Stimulated activated CD4-positive, alpha-beta T cell treated with anti-CD3 and anti-CD28 coated beads, Interleukin-2, amount 100 ng/mL, for 4 hours (primary cell): ENCODE measurements around the gene ZNF638.

Experiments used
- DNase-seq: peaks from one replicate; pipeline ENCODE4 v3.0.0-alpha.2; 2020; ENCODE audit warnings: low read depth

ZNF638 gene

DNA sequence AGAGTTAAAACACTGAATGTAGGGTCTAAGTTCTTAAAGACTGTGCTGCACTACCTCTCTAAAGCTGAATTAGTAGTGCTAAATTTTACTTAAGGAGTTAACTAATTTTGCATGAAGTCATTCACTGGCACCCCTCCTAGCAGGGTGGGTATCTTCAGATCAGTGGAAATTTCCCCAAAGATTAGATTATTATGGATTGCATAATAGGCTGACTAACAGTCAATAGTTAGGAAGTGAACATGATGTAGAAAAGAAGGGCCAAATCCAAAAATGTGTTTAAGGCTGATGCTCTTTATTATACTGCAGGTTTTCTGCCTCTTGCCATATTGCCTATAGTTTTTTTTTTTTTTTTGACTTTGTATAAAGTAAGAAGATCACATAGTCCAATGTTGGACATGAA is 5.2 kb downstream of the ZNF638 start:
- no peak for DNase-seq

DNA sequence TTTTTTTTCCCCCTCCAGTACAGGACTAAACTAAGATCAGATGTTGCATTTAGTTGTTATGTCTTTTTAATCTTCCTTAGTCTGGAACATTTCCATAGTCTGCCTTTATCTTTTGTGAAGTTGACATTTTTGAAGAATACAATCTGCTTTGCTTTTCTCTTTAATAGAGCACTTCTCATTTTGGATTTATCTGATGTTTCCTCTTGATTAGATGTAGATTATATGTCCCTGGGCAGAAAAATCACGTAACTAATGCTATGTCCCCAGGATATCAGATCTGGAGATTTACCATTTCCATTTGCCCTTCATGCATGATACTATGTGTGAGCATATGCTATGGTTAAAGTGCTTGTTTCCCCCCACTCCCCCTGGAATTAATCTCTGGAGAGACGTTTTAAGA is 6.2 kb downstream of the ZNF638 start:
- no peak for DNase-seq

DNA sequence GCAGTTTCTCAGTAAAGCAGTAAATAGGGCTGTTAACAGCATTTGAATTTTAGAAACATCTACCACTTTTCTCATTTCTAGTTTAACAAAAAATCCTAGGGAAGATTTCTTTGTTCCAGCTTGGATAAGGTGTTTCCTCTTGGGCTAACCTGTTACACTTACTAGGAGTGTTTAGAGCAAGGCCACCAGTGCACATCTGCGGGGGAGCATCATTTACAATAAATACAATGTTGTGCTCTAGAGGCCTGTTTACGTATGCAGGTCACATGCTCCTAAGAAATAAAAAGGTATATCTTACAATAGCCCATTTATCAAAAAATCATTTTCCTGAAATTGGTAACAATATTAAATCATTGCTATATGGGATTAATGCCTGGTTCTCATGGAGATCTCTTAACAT is 8.1 kb downstream of the ZNF638 start:
- no peak for DNase-seq

DNA sequence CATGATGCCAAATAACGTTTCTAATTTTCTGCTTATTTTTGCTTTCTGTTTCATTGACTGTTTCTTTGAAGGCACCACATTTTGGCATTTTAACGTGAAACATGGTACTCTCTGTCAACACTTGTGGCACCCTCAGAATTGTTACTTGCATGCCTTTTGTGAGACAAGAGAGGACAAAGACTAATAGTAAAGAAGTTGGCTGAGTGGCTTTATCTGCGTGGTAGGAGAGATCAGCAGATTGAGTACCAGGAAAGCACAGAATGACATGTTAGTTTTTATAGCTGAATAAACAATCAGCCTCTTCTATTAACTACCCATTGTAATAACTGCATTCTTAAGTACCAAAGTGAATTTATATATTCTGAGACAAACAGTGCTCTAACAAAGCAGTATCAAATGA is 8.6 kb downstream of the ZNF638 start:
- DNase-seq, result no peak

DNA sequence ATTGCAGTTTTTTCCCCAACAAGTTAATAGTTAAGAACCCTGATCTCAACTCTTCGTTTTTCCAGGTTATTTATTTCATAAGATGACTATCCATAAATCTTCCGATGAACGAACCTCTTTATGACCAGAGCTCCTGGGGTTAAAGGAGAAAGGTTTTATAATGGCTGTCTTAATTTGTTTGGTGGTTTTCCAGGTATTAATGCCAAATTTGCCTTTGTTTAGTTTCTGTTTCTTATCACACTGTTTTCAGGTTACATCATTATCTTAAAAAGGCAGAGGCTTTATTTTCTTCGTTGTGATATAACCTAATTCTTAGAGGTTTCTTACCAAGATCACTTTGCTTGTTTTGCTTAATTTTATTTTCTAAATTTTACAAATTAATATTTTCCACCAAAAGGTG is 10.1 kb downstream of the ZNF638 start:
- DNase-seq, result no peak

DNA sequence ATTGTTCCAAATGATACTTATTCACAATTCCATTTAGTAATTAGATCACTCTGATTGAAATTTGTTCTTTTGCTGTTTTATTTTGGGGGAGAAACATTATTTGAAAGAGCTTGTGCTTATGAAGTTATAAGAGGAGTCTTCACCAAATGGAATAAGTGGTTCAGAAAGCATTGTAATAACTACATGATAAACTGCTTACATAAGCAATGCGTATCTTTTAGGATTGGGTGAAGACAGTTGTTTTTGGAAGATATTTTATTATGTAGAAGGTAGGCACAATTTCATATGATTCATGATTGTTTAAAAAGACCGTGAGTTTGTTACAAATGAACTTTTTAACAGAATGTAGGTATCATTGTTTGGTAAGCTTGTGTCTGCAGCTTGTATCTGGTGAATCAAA is 14.5 kb downstream of the ZNF638 start:
- DNase-seq, result no peak

DNA sequence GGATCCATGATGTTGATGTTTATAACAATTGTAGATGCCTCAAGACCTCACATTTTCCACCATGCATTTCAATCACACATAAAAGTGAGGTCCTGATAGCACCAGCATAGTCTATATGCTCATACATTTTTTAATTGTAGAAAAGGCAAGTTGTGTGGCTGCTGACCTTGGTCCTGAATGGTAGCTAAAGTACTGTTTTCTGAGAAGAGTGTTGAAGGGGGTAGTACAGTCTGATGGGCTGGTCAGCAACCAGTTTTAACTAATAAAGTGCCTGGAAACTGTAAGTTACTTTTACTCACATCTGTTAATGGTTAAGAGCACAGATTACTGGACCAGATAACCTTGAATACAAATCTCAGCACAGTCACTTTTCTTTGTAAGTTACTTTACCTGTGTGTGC is 15.9 kb downstream of the ZNF638 start:
- DNase-seq, result no peak

DNA sequence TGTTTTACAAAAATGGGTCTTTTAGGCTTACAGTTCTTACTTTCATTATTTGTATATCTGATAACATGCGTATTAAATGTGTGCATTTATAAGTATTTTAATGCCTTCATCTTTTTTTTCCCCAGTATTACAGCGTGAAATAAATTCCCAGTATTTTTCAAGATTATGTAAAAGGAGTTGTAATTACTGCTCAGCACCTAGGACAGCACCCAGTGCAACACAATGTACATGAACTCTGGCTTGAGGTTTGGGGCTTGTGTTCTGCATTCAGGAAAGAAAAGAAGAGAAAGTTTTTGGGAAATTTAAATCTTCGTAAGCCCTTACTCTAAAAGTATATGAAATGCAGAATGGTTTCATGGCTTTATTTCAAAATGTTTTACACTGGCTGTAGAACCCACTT is 16.7 kb downstream of the ZNF638 start:
- DNase-seq, result no peak

DNA sequence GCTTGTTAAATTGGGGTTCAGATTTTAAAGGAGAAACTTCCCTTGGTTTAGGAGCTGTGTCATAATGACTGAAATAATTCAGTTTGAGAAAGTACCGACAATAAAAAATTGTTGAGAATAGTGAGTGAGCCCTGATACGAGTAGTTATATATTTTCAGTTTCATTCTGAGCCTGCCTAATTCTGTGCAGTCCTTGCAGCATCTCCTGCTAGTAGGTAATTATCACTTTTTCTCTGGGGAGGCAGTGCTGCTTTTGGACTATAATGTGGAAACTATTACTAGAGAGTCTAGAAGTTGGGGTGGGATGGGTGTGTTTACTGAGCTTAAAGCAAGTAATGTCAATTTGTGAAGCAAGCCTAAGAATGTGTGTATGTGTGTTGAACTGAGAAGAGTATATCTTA is 21.7 kb downstream of the ZNF638 start:
- DNase-seq, result no peak

DNA sequence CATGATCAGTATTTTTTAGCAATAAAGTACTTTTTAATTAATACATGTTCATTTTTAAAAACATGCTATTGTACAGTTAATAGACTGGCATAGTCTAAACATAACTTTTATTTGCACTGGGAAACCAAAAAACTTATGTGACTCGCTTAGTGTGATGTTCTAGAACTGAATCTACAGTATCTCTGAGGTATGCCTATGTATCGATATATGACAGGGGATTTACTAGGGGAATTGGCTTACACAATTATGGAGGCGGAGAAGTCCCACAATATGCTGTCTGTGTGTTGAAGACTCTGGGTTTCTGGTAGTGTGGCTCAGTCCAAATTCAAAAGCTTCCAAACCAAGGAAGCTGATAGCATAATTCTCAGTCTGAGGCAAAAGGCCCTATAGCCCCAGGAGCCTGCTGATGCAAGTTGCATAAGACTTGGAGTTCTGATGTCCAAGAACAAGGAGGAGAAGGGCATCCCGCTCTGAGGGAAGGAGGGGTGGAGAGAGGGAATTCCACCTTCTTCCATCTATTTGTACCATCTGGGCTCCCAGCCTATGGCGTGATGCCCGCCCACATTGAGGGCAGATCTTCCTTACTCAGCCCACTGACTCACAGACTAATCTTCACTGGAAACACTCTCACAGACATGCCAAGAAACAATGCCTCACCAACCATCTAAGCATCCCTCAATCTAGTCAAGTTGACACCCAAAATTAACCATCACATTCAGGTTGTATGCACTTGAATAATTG is 27.5 kb downstream of the ZNF638 start:
- DNase-seq, result no peak

DNA sequence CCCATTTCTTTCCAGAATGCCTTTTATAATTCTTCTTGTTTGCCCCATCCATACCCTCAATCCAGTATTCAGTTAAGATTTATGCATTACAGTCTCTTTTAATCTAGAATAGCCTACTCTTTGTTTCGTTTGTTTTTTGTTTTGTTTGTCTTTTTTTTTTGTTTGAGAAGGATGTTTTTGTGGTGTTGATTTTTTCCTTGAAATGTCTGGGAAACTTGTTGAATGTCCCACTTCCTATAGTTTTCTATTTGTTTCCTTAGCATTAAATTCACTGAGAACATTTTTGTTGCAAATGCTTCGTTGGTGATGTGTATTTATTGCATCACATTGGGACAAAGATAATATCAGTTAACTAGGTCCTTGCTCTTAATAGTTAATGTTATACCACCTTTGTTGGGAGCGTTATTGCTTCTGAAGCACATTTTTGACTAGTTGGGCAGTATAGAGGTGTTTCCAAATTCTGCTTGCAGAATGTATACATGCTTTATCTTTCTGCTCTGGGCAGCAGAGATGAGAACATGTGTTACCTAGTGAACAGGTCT is 28.9 kb downstream of the ZNF638 start:
- DNase-seq, result no peak

DNA sequence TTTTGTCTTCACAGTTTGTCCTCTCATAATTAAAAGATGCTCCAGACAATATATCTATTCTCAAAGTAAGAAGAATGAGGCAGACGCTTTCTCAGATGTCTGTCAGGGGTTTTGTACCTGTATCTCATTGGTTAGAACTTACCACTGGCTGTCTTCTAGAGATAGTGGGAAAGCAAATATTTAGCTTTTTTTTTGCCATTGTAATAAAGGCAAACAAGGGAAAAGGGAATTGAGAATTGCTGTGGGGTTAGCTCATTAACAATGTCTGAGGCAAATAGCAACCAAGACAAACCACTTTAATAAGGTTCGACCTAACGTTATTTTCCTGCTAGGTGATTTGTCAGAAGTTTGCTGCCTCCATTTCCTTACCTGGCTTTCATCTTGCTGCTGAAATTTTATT is 30.0 kb downstream of the ZNF638 start:
- no peak for DNase-seq

DNA sequence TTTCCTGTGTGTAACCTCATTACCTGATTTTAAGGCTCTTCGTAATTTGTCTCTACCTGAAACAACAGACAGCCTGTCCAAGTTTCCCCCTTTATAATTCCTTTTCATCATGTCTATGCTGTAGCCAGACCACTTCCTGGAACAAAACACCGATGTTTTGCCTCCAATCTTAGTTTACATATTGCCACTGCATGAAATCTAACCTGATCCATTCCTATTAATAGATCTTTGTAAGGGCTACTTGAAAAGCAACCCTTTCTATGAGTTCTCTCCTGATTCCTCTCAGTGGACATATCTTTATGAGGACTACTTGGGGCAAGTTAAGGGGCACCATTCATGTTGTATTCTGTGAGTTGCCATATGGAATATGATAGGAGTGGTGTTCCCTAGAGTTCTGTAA is 30.9 kb downstream of the ZNF638 start:
- DNase-seq, result no peak

DNA sequence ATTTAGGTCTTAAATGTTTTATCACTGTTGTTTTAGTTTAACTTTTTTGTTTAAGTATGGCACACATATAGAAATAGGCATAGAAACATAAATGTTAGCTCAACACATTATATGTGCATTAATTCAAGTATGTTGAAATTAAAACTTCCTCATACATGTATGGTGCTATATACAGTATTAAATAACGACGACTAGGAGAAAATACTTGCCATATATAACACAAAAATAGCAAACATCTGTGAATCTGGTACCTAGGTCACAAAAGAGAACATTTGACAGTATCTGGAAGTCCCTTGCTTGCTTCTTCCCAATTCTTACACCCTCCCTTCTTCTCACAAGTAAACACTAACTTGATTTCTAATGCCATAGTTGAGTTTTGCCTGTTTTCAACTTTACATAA is 38.4 kb downstream of the ZNF638 start:
- no peak for DNase-seq

DNA sequence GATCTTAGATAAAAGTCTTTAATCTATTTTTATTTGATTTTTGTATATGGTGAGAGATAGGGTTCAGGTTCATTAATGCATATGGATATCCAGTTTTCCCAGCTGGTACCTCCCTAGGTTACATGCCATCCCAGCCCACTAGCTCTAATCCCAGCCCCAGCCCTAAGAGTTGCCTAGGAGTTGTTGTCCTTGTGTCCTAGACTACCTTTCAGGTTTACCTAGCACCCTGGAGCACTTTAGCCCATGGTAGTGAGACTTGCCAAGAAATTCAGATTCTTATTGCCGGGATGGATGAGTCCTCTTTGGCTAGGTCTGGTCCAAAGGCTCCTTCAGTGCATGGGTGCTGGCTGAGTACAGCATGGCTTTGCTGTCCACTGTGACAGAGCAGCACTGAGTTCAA is 40.5 kb downstream of the ZNF638 start:
- no peak for DNase-seq

DNA sequence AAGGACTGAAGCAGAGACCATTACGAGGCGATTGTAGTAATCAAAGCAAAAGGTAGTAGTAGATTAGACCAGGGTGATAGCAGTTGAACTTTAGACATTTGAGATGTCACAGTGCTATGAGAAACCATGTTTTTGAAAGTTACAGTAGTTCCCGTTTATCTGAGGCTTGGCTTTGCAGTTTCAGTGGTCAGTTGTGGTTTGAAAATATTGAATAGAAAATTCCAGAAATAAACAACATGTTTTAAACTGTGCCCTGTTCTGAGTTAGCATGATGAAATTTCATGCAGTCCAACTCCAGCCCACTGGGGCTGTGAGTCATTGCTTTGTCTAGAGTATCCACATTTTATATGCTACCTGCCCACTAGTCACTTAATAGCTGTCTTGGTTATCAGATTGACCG is 47.5 kb downstream of the ZNF638 start:
- no peak for DNase-seq

DNA sequence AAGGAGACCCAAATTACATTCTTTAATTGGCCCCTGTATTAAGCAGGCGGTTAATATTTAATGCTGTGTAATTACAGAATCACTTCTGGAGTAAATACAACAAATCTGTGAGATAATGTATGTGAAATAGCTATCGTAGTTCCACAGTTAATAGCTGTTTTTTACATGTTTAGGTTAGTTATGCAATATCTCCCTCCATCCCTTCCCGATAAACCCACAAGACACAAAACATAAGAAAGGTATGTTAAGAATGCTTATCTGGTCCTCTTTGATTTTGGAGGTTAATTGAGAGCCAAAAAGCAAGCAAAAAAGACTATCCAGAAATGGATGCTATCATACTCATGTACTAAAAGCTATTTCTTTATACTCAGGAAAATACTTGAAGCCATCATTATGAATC is 49.1 kb downstream of the ZNF638 start:
- DNase-seq, result no peak

DNA sequence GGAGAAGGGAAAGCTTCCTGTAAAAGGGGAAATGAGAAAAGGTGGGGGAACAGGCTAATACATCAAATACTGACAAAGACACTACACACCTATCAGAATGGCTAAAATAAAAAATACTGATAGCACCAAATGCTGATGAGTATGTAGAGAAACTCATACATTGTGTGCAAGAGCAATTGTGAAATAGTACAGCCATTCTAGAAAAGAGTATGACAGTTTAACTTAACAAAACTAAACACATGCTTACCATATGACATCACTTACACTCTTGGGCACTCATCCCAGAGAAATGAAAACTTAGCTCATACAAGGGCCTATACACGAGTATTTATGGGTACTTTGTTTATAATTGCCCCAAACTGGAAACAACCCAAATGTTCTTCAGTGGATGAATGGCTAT is 53.4 kb downstream of the ZNF638 start:
- DNase-seq, result no peak

DNA sequence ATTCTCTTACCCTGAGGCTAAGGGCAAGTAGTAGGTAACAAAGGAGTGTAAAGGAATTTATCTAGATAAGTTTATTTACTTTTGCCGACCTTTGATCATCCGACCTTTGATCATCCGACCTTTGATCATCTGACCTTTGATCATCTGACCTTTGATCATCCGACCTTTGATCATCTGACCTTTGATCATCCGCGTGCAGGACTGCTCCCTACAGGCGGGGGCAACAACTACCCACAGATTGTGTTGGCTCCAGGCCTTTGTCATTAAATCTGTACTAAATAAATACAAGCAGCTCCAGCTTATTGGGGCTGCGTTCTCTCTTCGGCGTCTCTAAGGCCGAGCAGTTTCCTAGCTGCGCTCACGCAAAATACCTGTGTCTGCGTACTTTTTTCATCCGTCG is 56.6 kb downstream of the ZNF638 start:
- DNase-seq, result no peak

DNA sequence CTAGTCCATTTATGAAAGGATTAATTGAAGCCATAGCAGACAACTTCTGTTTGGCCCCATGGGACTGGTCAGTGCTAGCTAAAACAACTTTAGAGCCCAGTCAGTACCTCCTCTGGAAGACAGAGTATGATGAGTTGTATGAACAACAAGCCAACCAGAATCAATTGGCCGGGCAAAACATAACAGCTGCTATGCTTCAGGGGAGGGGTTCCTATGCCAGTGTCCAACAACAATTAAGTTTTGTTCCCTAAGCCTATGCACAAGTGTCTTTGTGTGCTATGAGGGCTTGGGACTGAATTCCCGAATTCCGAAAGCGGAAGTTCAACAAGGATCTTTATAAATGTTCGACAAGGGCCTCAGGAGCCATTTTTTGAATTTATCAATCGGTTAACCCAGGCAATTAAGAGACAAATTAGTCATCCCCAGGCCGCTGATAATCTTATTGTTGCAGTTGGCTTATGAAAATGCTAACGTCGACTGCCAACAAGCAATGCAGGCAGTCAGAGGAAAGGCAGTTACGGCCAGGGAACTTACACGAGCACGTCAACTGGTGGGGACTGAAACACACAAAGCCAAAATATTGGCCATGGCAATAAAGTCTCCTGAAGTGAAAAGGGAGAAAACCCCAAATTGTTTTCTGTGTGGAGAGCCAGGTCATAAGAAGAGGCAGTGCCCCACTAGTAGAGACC is 57.9 kb downstream of the ZNF638 start:
- no peak for DNase-seq

DNA sequence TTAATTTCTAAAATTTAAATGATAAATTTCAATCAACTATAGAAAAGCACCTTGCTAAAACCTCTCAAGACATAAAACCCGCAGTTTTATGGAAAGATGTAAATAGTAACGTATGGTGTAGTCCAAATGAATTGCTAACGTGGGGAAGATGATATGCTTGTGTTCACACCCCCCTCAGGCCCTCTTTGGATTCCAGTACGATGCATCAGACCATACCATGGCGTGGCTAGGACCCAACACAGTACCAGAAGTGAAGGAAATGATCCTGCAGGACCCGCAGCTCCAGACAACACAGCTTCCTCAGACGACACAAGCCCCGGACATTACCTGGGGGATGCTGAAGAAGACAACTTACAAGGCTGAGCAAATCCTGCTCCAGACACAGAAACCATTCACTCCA is 61.6 kb downstream of the ZNF638 start:
- no peak for DNase-seq

DNA sequence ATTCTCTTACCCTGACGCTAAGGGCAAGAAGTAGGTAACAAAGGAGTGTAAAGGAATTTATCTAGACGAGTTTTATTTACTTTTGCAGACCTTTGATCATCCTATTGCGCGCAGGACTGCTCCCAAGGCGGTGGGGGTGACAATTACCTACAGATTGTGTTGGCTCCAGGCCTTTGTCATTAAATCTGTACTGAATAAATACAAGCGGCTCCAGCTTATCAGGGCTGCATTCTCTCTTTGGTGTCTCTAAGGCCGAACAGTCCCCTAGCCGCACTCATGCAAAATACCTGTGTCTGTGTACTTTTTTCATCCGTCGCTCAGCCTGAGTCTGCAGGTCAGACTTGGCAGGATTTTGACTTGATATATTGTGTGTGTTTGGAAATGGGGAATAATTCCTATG is 63.9 kb downstream of the ZNF638 start:
- no peak for DNase-seq

DNA sequence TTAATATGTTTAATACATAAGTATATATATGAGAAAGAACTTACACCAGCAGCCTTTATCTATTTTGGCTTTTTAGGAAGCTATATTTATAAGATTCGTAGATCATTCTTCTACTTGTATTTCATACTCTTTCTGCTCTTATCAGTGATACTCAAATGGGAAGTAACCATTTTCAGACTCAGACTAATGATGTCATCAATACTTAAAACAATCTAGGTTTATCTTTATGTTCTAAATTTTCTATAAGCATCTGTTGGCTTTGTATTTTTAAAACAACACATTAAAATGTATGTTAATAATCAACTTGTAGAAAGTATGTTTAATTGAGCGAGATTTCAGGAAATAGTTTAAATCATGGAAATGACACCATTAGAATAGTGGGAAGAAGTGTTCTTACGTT is 70.8 kb downstream of the ZNF638 start:
- no peak for DNase-seq

DNA sequence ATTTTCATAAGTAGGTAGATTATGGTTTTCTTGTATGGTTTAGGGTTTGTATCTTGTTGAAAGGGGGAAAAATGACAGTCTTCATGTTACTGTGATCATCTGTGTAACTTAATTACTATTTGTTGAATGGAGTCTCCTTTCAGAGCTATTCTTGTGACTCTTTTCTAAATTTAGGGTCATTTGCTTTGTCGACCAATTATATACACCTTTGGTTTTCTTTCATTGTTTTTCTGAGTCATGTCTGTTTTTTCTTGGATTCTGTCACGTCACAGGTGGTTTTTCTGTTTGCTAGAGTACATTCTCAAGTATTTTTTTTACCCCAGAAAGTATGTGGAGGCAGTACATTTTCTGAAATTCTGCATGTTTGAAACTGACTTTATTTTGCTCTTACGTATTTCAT is 78.0 kb downstream of the ZNF638 start:
- no peak for DNase-seq
